C4-2B (cell line): ENCODE measurements around the gene DNTTIP2.
A peak's percentile ranks its signal among the peaks of the same experiment; 100 is the strongest.

ENCODE experiments used
- H3K27ac ChIP-seq: fragments of 450-650 bp; 2 replicates; pipeline ENCODE4 v1.5.1; 2017
- ZFX ChIP-seq: fragments of 450-650 bp; IDR thresholded peaks from 2 replicates; pipeline ENCODE4 v1.6.1; 2017
- TF ChIP-seq, protein P1 (sequence below): fragments of 450-650 bp; conservative IDR thresholded peaks from 2 replicates; pipeline ENCODE4 v1.5.1; 2017; ENCODE audit warnings: mild to moderate bottlenecking

DNTTIP2 gene

DNA sequence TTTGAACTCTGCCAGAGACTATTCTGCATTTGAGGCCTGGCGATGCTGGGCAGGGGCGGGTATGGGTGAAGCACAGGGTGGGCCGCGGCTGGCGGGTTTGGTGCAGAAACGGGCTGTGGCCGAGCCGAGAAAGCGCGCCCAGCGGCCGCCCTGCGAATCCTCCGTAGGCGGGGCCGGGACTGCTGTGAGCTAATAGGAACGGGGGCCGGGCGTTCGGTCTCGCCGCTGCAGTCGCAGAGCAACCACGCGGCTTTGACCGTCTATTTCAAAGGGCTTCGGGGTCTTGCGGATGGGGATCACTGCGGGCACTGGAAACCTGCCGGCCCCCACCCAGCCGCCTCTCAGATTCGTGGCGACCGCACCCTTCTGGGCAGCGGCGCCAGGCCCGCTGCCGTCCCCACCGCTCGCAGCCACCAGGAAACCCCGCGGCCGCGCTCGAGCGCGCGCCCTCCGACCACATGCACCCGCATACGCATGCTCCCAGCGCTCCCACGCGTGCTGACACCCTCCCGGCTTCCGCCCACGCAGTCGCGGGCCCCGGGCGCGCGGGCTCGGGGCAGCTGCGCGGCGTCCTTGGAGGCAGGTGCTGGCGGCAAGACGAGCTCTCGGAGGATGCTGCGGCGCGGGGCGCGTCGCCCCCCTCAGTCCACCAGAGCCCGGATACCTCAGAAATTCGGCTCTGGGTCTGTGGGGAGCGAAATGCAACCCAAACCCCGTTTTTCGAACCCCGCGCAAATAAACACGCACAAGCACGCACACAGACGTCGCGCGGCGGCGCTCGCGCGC is 32.6 kb downstream of the DNTTIP2 start:
- TF ChIP-seq, protein P1, sequence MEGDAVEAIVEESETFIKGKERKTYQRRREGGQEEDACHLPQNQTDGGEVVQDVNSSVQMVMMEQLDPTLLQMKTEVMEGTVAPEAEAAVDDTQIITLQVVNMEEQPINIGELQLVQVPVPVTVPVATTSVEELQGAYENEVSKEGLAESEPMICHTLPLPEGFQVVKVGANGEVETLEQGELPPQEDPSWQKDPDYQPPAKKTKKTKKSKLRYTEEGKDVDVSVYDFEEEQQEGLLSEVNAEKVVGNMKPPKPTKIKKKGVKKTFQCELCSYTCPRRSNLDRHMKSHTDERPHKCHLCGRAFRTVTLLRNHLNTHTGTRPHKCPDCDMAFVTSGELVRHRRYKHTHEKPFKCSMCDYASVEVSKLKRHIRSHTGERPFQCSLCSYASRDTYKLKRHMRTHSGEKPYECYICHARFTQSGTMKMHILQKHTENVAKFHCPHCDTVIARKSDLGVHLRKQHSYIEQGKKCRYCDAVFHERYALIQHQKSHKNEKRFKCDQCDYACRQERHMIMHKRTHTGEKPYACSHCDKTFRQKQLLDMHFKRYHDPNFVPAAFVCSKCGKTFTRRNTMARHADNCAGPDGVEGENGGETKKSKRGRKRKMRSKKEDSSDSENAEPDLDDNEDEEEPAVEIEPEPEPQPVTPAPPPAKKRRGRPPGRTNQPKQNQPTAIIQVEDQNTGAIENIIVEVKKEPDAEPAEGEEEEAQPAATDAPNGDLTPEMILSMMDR: peak; percentile 53
- TF ChIP-seq ZFX: no peak
- peak overlapping the region; percentile 97 for H3K27ac ChIP-seq

DNA sequence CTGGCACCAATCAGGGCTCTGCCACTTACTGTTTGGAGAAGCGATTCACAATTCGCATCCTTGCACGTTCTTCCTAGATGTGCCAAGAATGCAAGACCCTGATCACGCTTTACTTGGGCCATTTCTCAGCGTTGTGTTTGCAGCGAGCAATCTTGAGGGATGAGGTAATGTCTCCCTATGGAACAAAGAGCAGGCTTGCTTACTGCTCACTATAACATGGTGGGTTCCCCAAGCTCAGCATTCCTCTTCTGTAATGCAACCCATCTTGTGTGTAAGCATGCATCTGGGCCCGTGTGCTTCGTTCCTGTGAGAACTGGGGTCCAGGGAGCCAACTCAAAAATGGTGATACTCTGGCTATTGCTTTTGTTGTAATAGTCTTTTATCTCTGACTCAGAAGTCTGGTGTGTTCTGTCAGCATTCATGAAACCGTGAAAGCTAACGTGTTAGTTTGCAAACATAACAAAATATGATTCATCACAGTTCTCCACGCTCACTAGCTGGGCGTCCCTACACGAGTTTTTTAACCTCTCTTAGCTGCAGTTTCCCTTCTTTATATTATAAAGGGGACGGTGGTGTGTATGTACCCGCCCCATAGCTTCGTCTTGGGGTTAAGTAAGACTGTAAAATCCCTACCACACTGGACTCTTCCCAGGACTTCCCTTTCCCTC is 33.3 kb downstream of the DNTTIP2 start:
- H3K27ac ChIP-seq: peak overlapping the region; percentile 97
- TF ChIP-seq ZFX: no peak
- TF ChIP-seq, protein P1: no peak

DNA sequence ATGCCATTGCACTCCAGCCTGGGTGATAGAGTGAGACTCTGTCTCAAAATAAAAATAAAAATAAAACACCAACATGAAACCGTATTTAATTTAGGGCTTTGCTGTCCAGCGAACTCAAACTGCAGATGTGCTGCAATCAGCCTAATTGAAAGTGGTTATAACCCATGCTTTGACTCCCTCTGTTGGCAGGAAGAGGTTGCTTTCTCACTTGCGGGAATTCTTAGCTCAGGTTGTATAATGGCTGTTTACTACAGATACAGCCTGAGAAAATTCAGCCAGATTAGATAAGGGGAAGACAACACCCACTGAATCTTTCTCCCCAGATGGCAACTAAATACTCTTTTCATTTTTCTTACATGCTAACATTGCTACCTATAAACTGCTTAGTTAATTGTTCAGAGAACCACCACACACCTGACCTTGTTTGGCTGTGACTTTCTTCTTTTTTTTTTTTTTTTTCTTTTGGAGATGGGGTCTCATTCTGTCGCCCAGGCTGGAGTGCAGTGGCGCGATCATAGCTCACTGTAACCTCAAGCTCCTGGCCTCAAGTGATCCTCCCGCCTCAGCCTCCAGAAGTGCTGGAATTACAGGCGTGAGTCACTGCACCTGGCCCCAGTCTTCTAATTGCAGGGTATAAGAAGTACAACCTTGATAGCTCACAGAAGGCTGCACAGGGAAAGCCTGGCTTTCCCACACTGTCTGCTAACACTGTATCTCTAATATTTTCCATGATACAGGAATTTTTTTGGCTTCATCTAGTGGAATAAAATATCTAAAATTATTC is 34.6 kb downstream of the DNTTIP2 start:
- TF ChIP-seq, protein P1: peak; percentile 89
- no peak for TF ChIP-seq ZFX
- no peak overlapping the region for H3K27ac ChIP-seq

- TF ChIP-seq, protein P1: no peak
- TF ChIP-seq ZFX: no peak
- no peak overlapping the region for H3K27ac ChIP-seq
These were observed 36.1 kb downstream of the DNTTIP2 start for GRCh38 chr1:93842750-93843500.

DNA sequence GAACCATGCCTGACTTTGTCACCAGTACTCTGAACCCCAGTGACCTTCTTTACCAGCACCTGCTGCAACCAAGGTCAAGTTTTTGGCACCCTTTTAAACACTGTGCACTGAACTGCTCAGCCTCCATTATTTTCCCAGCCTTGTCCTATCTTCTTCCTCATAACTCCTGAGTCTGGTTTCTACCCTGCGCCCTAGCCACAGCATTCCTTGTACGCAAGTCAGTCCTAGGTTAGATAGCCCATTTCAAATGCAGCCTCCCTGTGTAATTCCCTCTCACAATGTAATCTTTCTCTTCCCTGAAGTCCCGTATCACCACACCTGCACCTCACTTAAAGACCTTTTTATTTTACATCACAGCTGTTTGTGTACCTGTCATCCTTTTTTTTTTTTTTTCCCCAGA is 37.2 kb downstream of the DNTTIP2 start:
- no peak overlapping the region for H3K27ac ChIP-seq

DNA sequence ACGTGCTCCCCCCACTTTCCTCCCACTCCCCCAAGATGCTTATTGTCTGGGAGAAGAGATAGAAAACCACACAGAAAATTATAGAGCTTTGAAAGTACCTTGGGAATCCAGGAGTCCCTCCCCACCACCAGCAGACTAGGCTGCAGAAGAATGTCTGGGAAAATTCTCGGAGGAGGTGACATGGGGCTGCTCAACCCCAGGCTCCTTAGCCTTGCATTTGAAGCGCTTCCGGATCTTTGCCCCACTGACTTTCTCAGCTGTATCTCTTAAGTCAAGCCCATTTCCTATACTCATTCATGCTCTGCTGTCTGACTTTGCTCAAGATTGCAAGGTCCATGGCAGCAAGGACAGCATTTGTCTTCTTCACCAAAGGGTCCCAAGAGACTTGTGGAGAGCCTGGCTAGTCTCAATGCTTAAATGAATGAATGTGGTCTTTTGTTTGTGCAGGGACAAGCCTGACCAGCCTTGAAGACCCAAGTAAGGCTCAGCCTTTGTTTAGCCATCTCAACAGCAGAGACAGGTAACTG is 38.0 kb downstream of the DNTTIP2 start:
- no peak overlapping the region for H3K27ac ChIP-seq
- TF ChIP-seq, protein P1: no peak
- TF ChIP-seq ZFX: no peak

More for the DNA sequence above, 37.2 kb downstream of the DNTTIP2 start:
- TF ChIP-seq, protein P1: no peak
